T-helper 1 cell treated with Interleukin-12 subunit alpha and Interleukin-12 subunit beta and Interleukin-4 antibody, amounts not matched to agents 30 μg/mL and 1 μg/mL, for 36 hours (primary cell): ENCODE results near the gene SORCS3.

Experiments used
- H3K27ac Mint-ChIP-seq: one replicate; pipeline ENCODE4 v1.8.0; 2021; ENCODE audit warnings: mild to moderate bottlenecking, mixed read lengths
- H3K27me3 Mint-ChIP-seq: one replicate; pipeline ENCODE4 v1.8.0; 2021; ENCODE audit warnings: low read depth, mixed read lengths
- H3K36me3 Mint-ChIP-seq: one replicate; pipeline ENCODE4 v1.8.0; 2021; ENCODE audit warnings: low read depth, mixed read lengths
- H3K4me1 Mint-ChIP-seq: one replicate; pipeline ENCODE4 v1.8.0; 2021; ENCODE audit warnings: low read depth, mixed read lengths
- H3K4me3 Mint-ChIP-seq: one replicate; pipeline ENCODE4 v1.8.0; 2021; ENCODE audit warnings: mild to moderate bottlenecking, moderate library complexity, mixed read lengths
- H3K9me3 Mint-ChIP-seq: one replicate; pipeline ENCODE4 v1.8.0; 2021; ENCODE audit warnings: mixed read lengths

Gene SORCS3

GRCh38 chr10:104850023-104850422 is 208.9 kb downstream of the SORCS3 start:
- no peaks in the 10 kb centered on the region for H3K27me3 Mint-ChIP-seq
- no peaks in the 10 kb centered on the region for H3K9me3 Mint-ChIP-seq

GRCh38 chr10:104867966-104868598 is 227.0 kb downstream of the SORCS3 start:
- Mint-ChIP-seq H3K36me3 (no peaks in the 10 kb centered on the region), H3K4me3 (no peak overlapping the region), H3K9me3 (no peaks in the 10 kb centered on the region), H3K27me3 (no peaks in the 10 kb centered on the region), H3K27ac (no peak overlapping the region), H3K4me1 (no peaks in the 10 kb centered on the region)

More at GRCh38 chr10:104850023-104850422, 208.9 kb downstream of the SORCS3 start:
- Mint-ChIP-seq H3K36me3 (no peaks in the 10 kb centered on the region), H3K4me3 (no peak overlapping the region), H3K4me1 (no peaks in the 10 kb centered on the region), H3K27ac (no peak overlapping the region)

- no peak overlapping the region for H3K27ac Mint-ChIP-seq
- H3K9me3 Mint-ChIP-seq, result no peaks in the 10 kb centered on the region
- H3K27me3 Mint-ChIP-seq, result no peaks in the 10 kb centered on the region
- H3K4me3 Mint-ChIP-seq, result no peak overlapping the region
- no peaks in the 10 kb centered on the region for H3K4me1 Mint-ChIP-seq
- H3K36me3 Mint-ChIP-seq, result no peaks in the 10 kb centered on the region
These were observed 231.6 kb downstream of the SORCS3 start for GRCh38 chr10:104872691-104873090.

GRCh38 chr10:104873161-104873560 is 232.1 kb downstream of the SORCS3 start:
- Mint-ChIP-seq H3K4me1 (no peaks in the 10 kb centered on the region), H3K27me3 (no peaks in the 10 kb centered on the region), H3K27ac (no peak overlapping the region), H3K9me3 (no peaks in the 10 kb centered on the region), H3K4me3 (no peak overlapping the region), H3K36me3 (no peaks in the 10 kb centered on the region)

GRCh38 chr10:104875561-104875960 is 234.5 kb downstream of the SORCS3 start:
- Mint-ChIP-seq H3K27ac (no peak overlapping the region), H3K4me1 (no peaks in the 10 kb centered on the region), H3K4me3 (no peak overlapping the region), H3K36me3 (no peaks in the 10 kb centered on the region), H3K27me3 (no peaks in the 10 kb centered on the region), H3K9me3 (no peaks in the 10 kb centered on the region)

- H3K27me3 Mint-ChIP-seq, result peaks cover 3% of the 10 kb centered on the region
- no peak overlapping the region for H3K27ac Mint-ChIP-seq
- H3K4me3 Mint-ChIP-seq, result no peak overlapping the region
- H3K36me3 Mint-ChIP-seq, result no peaks in the 10 kb centered on the region
- no peaks in the 10 kb centered on the region for H3K4me1 Mint-ChIP-seq
- no peaks in the 10 kb centered on the region for H3K9me3 Mint-ChIP-seq
These were observed 239.7 kb downstream of the SORCS3 start for GRCh38 chr10:104880624-104881398.

GRCh38 chr10:104881740-104882139 is 240.7 kb downstream of the SORCS3 start:
- Mint-ChIP-seq H3K4me3 (no peak overlapping the region), H3K27ac (no peak overlapping the region), H3K9me3 (no peaks in the 10 kb centered on the region), H3K4me1 (no peaks in the 10 kb centered on the region), H3K36me3 (no peaks in the 10 kb centered on the region), H3K27me3 (peaks cover 3% of the 10 kb centered on the region)

GRCh38 chr10:104892879-104893617 is 252.0 kb downstream of the SORCS3 start:
- H3K4me1 Mint-ChIP-seq, result no peaks in the 10 kb centered on the region
- no peak overlapping the region for H3K4me3 Mint-ChIP-seq
- no peaks in the 10 kb centered on the region for H3K36me3 Mint-ChIP-seq
- peaks cover 19% of the 10 kb centered on the region for H3K9me3 Mint-ChIP-seq
- H3K27me3 Mint-ChIP-seq, result no peaks in the 10 kb centered on the region
- H3K27ac Mint-ChIP-seq, result no peak overlapping the region

GRCh38 chr10:104893701-104894100 is 252.6 kb downstream of the SORCS3 start:
- Mint-ChIP-seq H3K9me3 (peaks cover 15% of the 10 kb centered on the region), H3K27ac (no peak overlapping the region), H3K36me3 (no peaks in the 10 kb centered on the region), H3K4me1 (no peaks in the 10 kb centered on the region), H3K27me3 (no peaks in the 10 kb centered on the region), H3K4me3 (no peak overlapping the region)

GRCh38 chr10:104894681-104895080 is 253.6 kb downstream of the SORCS3 start:
- H3K9me3 Mint-ChIP-seq, result peaks cover 9% of the 10 kb centered on the region
- no peaks in the 10 kb centered on the region for H3K27me3 Mint-ChIP-seq
- no peaks in the 10 kb centered on the region for H3K36me3 Mint-ChIP-seq
- no peak overlapping the region for H3K27ac Mint-ChIP-seq
- H3K4me1 Mint-ChIP-seq, result no peaks in the 10 kb centered on the region
- no peak overlapping the region for H3K4me3 Mint-ChIP-seq

- Mint-ChIP-seq H3K4me1 (no peaks in the 10 kb centered on the region), H3K27me3 (no peaks in the 10 kb centered on the region), H3K27ac (no peak overlapping the region), H3K36me3 (no peaks in the 10 kb centered on the region), H3K9me3 (peaks cover 5% of the 10 kb centered on the region), H3K4me3 (no peak overlapping the region)
These were observed 254.5 kb downstream of the SORCS3 start for GRCh38 chr10:104895541-104895940.

- H3K9me3 Mint-ChIP-seq, result peaks cover under 1% of the 10 kb centered on the region
- no peak overlapping the region for H3K4me3 Mint-ChIP-seq
- no peak overlapping the region for H3K27ac Mint-ChIP-seq
- H3K27me3 Mint-ChIP-seq, result no peaks in the 10 kb centered on the region
- H3K36me3 Mint-ChIP-seq, result no peaks in the 10 kb centered on the region
- H3K4me1 Mint-ChIP-seq, result no peaks in the 10 kb centered on the region
These were observed 254.9 kb downstream of the SORCS3 start for GRCh38 chr10:104895981-104896380.

- Mint-ChIP-seq H3K9me3 (no peaks in the 10 kb centered on the region), H3K4me3 (no peak overlapping the region), H3K27me3 (no peaks in the 10 kb centered on the region), H3K4me1 (no peaks in the 10 kb centered on the region), H3K27ac (no peak overlapping the region), H3K36me3 (no peaks in the 10 kb centered on the region)
These were observed 256.6 kb downstream of the SORCS3 start for GRCh38 chr10:104897696-104898095.

GRCh38 chr10:104899779-104900178 is 258.7 kb downstream of the SORCS3 start:
- H3K36me3 Mint-ChIP-seq, result no peaks in the 10 kb centered on the region
- no peak overlapping the region for H3K4me3 Mint-ChIP-seq
- no peak overlapping the region for H3K27ac Mint-ChIP-seq
- no peaks in the 10 kb centered on the region for H3K4me1 Mint-ChIP-seq
- H3K9me3 Mint-ChIP-seq, result no peaks in the 10 kb centered on the region
- no peaks in the 10 kb centered on the region for H3K27me3 Mint-ChIP-seq

- H3K27ac Mint-ChIP-seq, result no peak overlapping the region
- no peak overlapping the region for H3K4me3 Mint-ChIP-seq
- H3K27me3 Mint-ChIP-seq, result no peaks in the 10 kb centered on the region
- H3K36me3 Mint-ChIP-seq, result no peaks in the 10 kb centered on the region
- H3K4me1 Mint-ChIP-seq, result no peaks in the 10 kb centered on the region
- no peaks in the 10 kb centered on the region for H3K9me3 Mint-ChIP-seq
These were observed 262.3 kb downstream of the SORCS3 start for GRCh38 chr10:104903433-104903832.
